BJ (cell line): Measurements from ENCODE around the gene CD70. TPM values are rescaled to one million over a fixed set of nuclear protein-coding genes. Genes with fewer than 3 reads are reported as not detected.
"Not testable (repeated sequence)": the region's sequence is repeated elsewhere in the genome, so short reads cannot be mapped to it uniquely, and the experiment has no call there.

Experiments
- CTCF ChIA-PET: fragments of 350-600 bp; formaldehyde crosslinking; extraction: SDS; loops from one replicate; lab custom pipeline; 2021; ENCODE audit warnings: antibody characterized with exemption, inconsistent platforms; lab: Yijun Ruan, JAX
- POLR2A ChIA-PET: fragments of 300-600 bp; sonication (Branson Sonifier 250); formaldehyde crosslinking; extraction: SDS; loops from one replicate; lab custom pipeline; 2021; ENCODE audit warnings: antibody characterized with exemption; lab: Charles Lee
- DNase-seq: peaks from one replicate; pipeline ENCODE4 v3.0.0-alpha.2; 2011; ENCODE audit warnings: low read depth
- H3K27me3 ChIP-seq: 2 replicates; pipeline ENCODE4 v1.6.0; 2011; ENCODE audit warnings: low read length; ENCODE audit not compliant: control insufficient read depth, insufficient read depth
- H3K36me3 ChIP-seq: 2 replicates; pipeline ENCODE4 v1.5.1; 2011; ENCODE audit warnings: low read length; ENCODE audit not compliant: control insufficient read depth, insufficient read depth
- H3K4me3 ChIP-seq: 2 replicates; pipeline ENCODE4 v1.5.1; 2011; ENCODE audit warnings: low read depth, mild to moderate bottlenecking, control low read depth, low read length
- polyA plus RNA-seq: library from polyadenylated mRNA; depleted of rRNA; stranded (reverse); fragments of >200 nt; gene quantifications from 2 replicates; pipeline ENCODE4 v1.2.3, GENCODE V29; 2011
- TF ChIP-seq, protein P1 (sequence below): IDR thresholded peaks from 2 replicates; pipeline ENCODE4 v1.5.1; 2011; ENCODE audit warnings: low read depth, mild to moderate bottlenecking, control low read depth, inconsistent platforms, low read length, moderate library complexity; ENCODE audit not compliant: insufficient read depth

CD70 gene
- polyA plus RNA-seq, 1 experiment: not detected

DNA sequence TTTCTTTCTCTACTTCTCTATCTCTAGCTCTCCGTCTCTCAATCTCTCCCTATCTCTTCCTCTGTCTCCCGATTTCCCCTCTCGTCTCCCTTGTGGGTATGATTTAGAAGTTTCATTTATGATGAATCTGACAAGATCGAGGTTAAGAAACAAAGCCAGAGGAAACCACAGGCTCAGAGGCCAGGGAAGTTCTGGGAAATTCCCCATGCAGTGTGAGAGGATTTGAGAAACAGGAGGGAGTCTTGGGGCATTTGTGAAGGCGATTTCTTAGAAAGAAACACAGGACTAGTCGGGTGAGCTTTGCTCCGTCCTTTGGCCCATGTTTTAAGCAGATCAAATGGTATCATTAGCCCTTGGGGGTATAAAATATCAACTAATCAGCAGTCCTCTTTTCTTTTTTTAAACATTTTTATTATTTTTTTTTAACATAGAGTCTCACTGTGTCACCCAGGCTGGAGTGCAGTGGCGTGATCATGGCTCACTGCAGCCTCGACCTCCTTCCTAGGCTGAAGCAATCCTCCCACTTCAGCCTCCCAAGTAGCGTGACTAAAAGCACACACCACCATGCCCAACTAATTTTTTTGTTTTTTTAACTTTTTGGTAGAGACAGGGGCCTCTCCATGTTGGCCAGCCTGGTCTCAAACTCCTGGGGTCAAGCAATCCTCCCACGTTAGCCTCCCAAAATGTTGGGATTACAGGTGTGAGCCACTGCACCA lies 34.3 kb downstream of the CD70 start:
- POLR2A ChIA-PET: no interaction called here
- DNase-seq: no peak
- CTCF ChIA-PET: no interaction called here

DNA sequence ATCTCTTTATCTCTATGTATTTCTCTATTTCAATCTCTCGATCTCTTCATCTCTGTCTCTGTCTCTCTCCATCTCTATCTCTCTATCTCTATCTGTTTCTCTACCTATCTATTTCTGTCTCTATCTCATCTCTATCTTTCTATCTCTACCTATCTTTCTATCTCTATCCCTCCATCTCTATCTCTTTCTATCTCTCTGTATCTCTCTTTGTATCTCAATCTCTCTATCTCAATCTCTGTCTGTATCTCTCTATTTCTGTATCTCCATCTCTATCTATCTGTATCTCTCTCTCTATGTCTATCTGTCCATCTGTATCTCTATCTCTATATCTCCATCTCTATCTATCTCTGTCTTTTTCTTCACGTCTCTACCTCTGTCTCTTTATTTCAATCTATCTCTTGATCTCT lies 34.9 kb downstream of the CD70 start:
- no peaks in the 10 kb centered on the region for H3K27me3 ChIP-seq
- DNase-seq: no peak
- H3K4me3 ChIP-seq: no peak overlapping the region
- TF ChIP-seq, protein P1, sequence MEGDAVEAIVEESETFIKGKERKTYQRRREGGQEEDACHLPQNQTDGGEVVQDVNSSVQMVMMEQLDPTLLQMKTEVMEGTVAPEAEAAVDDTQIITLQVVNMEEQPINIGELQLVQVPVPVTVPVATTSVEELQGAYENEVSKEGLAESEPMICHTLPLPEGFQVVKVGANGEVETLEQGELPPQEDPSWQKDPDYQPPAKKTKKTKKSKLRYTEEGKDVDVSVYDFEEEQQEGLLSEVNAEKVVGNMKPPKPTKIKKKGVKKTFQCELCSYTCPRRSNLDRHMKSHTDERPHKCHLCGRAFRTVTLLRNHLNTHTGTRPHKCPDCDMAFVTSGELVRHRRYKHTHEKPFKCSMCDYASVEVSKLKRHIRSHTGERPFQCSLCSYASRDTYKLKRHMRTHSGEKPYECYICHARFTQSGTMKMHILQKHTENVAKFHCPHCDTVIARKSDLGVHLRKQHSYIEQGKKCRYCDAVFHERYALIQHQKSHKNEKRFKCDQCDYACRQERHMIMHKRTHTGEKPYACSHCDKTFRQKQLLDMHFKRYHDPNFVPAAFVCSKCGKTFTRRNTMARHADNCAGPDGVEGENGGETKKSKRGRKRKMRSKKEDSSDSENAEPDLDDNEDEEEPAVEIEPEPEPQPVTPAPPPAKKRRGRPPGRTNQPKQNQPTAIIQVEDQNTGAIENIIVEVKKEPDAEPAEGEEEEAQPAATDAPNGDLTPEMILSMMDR: no peak
- POLR2A ChIA-PET: no interaction called here
- CTCF ChIA-PET: no interaction called here
- H3K36me3 ChIP-seq: no peaks in the 10 kb centered on the region

More for the DNA sequence above, 34.3 kb downstream of the CD70 start:
- Histone ChIP-seq H3K27me3 (no peaks in the 10 kb centered on the region), H3K4me3 (no peak overlapping the region), H3K36me3 (no peaks in the 10 kb centered on the region)
- TF ChIP-seq, protein P1: no peak

DNA sequence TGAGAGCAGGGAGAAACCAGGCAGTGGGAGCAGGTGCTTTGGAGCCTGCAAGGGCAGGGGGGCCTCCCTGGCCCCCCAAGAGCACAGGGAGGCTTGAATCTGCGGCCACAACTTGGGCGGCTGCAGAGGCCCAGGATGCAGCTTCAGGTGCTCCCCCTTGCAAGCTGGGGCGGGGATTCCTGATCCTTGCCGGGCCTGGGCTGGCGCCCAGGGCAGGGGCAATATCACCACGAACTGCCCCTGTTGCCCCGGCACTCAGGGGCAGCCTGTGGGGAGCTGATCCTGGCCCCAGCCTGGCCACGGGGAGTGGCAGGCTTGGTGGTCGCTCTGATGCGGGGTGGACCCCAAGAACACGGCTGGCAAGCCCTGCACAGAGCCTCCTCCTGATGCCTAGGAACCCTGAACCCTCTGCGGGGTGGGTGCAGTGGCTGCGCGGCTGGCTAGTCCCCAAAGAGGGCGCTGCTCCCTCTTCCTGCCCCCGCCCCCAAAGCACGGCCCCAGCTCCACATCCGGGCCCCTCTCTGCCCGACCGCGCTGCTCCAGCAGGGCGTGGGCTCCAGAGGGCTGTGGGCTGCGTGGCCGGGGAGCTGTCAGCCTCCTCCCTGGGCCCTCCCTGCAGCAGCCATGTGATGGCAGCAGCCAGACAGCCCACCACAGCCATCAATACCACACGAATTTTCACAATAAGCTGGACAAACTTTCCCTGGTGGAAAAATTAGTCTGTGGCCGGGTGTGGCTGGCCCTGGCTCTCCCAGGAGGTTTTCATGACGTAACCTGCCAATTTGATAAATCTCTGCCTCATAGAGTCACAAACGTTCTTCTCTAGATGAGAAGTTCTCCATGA lies 39.1 kb downstream of the CD70 start:
- DNase-seq: no peak
- TF ChIP-seq, protein P1: no peak
- POLR2A ChIA-PET: no interaction called here
- Histone ChIP-seq H3K27me3 (no peaks in the 10 kb centered on the region), H3K4me3 (no peak overlapping the region), H3K36me3 (no peaks in the 10 kb centered on the region)
- CTCF ChIA-PET: no interaction called here

DNA sequence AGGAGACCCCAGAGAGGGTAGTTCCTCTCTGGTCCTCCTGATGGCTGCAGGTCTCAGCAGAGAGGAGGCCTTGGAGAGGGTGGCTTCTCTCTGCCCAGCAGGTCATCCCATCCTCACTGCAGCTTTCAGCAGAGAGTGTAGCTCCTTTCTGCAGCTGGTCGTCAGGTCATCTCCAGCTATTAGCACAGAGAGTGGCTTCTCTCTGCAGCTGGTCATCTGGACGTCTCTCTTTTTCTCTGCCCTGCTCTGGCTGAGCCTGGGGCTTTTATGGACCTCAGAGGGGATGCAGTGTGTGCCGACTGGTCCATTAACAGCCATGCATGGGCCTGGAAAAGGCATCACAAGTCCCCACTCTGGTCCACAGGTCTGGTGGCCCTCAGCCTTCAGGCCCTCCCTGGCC lies 39.9 kb downstream of the CD70 start:
- Histone ChIP-seq H3K4me3 (no peak overlapping the region), H3K27me3 (no peaks in the 10 kb centered on the region), H3K36me3 (no peaks in the 10 kb centered on the region)
- no peak for DNase-seq
- ChIA-PET POLR2A (no interaction called here), CTCF (no interaction called here)
- TF ChIP-seq, protein P1: no peak

DNA sequence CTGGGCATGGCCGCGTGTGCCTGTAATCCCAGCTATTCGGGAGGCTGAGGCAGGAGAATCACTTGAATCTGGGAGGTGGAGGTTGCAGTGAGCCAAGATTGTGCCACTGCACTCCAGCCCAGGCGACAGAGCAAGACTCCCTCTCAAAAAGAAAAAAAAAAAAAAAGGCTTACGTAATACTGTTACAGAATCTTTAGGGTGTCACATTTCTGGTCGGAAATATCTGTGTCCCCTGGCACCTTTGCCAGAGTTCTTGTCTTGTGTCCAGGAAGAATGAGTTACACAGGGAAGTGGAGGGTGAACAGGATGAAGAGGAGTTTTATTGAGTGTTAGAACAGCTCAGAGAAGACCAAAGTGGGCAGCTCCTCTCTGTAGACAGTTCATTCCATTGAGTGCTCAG lies 40.3 kb downstream of the CD70 start:
- H3K36me3 ChIP-seq, H3K4me3 ChIP-seq, DNase-seq, CTCF ChIA-PET, H3K27me3 ChIP-seq, POLR2A ChIA-PET: not testable (repeated sequence)
